HUES64 (cell line): ENCODE data around the gene DDR1.
"Not testable (repeated sequence)": the region's sequence is repeated elsewhere in the genome, so short reads cannot be mapped to it uniquely, and the experiment has no call there.

Experiments
- H3K27ac ChIP-seq: 2 replicates; pipeline ENCODE4 v1.7.0; 2013; ENCODE audit warnings: low read depth, low read length, inconsistent platforms
- H3K27me3 ChIP-seq: 2 replicates; pipeline ENCODE4 v1.6.1; 2013; ENCODE audit warnings: mild to moderate bottlenecking, low read length; ENCODE audit not compliant: insufficient read depth
- H3K36me3 ChIP-seq: 2 replicates; pipeline ENCODE4 v1.6.1; 2013; ENCODE audit warnings: mild to moderate bottlenecking, low read length; ENCODE audit not compliant: insufficient read depth
- H3K4me1 ChIP-seq: 2 replicates; pipeline ENCODE4 v1.6.1; 2013; ENCODE audit warnings: mild to moderate bottlenecking, low read length, moderate library complexity; ENCODE audit not compliant: insufficient read depth
- H3K4me3 ChIP-seq: 2 replicates; pipeline ENCODE4 v1.5.1; 2013; ENCODE audit warnings: mild to moderate bottlenecking, low read length, moderate library complexity
- H3K9ac ChIP-seq: 2 replicates; pipeline ENCODE4 v1.6.1; 2013; ENCODE audit warnings: mild to moderate bottlenecking, low read depth, low read length
- H3K9me3 ChIP-seq: 2 replicates; pipeline ENCODE4 v1.6.1; 2013; ENCODE audit warnings: low read depth, low read length; ENCODE audit not compliant: insufficient read depth
- WGBS: fragments of 150-250, 120-280 bp; methylation state at CpG from one replicate; pipeline ENCODE4 v1.1.7; 2013; ENCODE audit warnings: missing lambda C conversion rate; 5-methylcytosine and 5-hydroxymethylcytosine counted together

DDR1 gene

DNA sequence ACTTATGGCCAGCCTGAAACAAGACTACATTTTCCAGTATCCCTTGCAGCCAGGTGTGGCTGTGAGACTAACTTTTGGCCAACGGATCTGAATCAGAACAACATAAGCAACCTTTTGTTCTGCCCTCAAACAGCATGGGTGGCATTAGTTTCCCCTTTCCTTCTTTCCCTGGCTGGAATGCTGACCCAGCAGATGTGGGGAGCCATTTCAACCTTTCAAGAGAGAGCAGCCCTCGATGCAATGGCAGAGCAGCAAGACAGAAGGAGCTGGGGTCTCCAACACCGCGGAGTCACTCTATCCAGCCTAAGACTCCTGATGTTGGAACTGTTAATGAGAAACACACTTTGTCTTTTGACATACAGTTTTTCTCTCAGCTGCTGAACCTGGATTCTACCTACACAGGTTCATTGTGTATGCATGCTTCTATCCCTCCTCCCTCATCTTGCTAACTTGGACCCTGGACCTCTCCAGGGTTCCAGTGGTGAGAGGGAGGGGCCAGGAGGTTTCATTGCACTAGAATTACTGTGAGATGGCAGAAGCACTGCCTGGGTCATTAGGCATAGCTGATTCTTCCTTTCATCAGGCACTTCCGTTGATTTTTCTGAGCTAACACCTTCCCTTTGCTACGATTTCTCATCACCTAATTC lies 28.8 kb upstream of the DDR1 start:
- no peaks in the 10 kb centered on the region for H3K27me3 ChIP-seq
- 92% methylated on average over 6 of the region's 6 CpGs for WGBS
- no peak overlapping the region for H3K9ac ChIP-seq
- no peaks in the 10 kb centered on the region for H3K36me3 ChIP-seq
- peaks cover 47% of the 10 kb centered on the region for H3K9me3 ChIP-seq
- no peak overlapping the region for H3K4me3 ChIP-seq
- H3K4me1 ChIP-seq, result no peaks in the 10 kb centered on the region; the same call in 1 of the 2 replicates
- H3K27ac ChIP-seq, result no peak overlapping the region

DNA sequence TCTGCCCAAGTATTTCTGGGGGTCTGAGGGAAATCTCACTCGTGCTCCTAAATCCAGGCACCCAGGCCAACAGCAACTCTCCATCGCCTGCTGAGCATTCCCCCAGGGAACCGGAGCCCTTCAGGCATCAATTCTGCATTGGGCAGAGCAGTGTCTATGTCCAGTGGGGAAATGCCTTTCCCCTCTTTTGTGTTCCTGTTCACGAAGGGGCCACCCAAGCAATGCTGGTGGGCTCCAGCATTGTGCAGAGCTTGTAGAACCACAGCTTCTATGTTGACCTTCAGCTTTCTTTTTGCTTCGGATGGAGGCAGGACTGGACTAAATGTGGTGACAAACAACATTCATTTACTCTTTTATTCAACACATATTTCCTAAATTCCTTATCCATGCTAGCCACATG lies 27.2 kb upstream of the DDR1 start:
- Histone ChIP-seq H3K4me1 (no peaks in the 10 kb centered on the region; the same call in 1 of the 2 replicates), H3K27ac (no peak overlapping the region), H3K4me3 (no peak overlapping the region), H3K27me3 (no peaks in the 10 kb centered on the region), H3K9ac (no peak overlapping the region), H3K36me3 (no peaks in the 10 kb centered on the region), H3K9me3 (peaks cover 31% of the 10 kb centered on the region)
- WGBS, result 89% methylated on average over 5 of the region's 5 CpGs

DNA sequence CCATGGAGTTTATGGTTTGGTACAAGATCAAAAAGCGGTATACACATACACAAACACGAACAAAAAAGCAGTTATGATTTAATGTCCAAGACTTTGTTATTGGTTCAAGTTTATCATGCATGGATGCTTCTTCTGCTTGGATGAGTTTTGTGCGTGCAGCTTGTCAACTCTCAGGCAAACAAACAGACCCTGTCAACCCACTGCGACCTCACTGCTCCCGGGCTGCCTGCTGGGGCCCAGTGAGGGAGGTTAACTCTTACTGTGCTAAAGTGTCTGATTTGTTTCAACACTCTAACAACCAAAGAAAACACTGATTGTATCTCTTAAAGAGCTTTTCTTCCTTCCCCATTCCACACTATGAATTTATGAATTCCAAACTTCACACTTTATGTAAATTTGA lies 26.8 kb upstream of the DDR1 start:
- Histone ChIP-seq H3K27me3 (no peaks in the 10 kb centered on the region), H3K27ac (no peak overlapping the region), H3K4me1 (no peaks in the 10 kb centered on the region; the same call in 1 of the 2 replicates), H3K9ac (no peak overlapping the region), H3K9me3 (peaks cover 27% of the 10 kb centered on the region), H3K4me3 (no peak overlapping the region), H3K36me3 (no peaks in the 10 kb centered on the region)
- 75% methylated on average over 4 of the region's 5 CpGs for WGBS

DNA sequence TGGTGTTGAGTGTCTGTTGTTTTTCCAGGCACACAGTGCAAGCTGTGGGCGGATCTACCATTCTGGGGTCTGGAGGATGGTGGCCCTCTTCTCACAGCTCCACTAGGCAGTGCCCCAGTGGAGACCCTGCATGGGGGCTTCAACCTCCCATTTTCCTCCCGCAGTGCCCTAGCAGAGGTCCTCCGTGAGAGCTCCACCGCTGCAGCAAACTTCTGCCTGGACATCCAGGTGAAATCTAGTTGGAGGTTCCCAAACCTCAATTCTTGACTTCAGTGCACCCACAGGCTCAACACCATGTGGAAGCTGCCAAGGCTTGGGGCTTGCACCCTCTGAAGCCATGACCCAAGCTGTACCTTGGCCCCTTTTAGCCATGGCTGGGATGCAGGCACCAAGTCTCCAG lies 24.6 kb upstream of the DDR1 start:
- not testable (repeated sequence) for H3K27ac ChIP-seq, H3K27me3 ChIP-seq, H3K4me3 ChIP-seq, H3K9ac ChIP-seq, H3K4me1 ChIP-seq, H3K36me3 ChIP-seq
- 95% methylated on average over 4 of the region's 4 CpGs for WGBS
- peaks cover 20% of the 10 kb centered on the region for H3K9me3 ChIP-seq

DNA sequence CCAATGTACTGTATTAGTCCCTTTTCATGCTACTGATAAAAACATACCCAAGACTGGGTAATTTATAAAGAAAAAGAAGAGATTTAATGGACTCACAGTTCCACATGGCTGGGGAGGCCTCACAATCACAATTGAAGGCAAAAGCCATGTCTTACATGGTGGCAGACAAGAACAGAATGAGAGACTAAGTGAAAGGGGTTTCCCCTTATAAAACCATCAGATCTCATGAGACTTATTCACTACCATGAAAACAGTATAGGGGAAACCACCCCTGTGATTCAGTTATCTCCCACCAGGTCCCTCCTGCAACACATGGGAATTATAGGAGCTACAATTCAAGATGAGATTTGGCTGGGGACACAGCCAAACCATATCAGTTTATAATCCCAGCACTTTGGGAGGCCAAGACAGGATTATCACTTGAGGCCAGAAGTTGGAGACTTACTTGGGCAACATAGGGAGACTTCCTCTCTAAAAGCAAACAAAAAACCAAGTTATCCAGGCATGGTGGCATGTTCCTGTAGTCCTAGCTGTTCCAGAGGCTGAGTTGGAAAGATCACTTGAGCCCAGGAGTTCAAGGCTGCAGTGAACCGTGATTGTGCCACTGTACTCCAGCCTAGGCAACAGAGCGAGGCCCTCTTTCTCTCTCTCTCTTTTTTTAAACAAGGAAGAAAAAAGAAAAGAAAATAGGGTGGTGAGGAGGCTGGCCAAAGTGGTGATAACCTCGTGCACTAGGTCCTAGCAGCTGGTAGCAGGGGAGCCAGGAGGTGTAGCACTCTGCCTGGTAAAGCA lies 22.9 kb upstream of the DDR1 start:
- H3K9ac ChIP-seq, result no peak overlapping the region
- no peak overlapping the region for H3K4me3 ChIP-seq
- H3K9me3 ChIP-seq, result peaks cover 20% of the 10 kb centered on the region
- no peaks in the 10 kb centered on the region; the same call in 1 of the 2 replicates for H3K4me1 ChIP-seq
- no peaks in the 10 kb centered on the region; the same call in 1 of the 2 replicates for H3K27me3 ChIP-seq
- WGBS, result 95% methylated on average over 3 of the region's 3 CpGs
- H3K36me3 ChIP-seq, result no peaks in the 10 kb centered on the region
- no peak overlapping the region for H3K27ac ChIP-seq

DNA sequence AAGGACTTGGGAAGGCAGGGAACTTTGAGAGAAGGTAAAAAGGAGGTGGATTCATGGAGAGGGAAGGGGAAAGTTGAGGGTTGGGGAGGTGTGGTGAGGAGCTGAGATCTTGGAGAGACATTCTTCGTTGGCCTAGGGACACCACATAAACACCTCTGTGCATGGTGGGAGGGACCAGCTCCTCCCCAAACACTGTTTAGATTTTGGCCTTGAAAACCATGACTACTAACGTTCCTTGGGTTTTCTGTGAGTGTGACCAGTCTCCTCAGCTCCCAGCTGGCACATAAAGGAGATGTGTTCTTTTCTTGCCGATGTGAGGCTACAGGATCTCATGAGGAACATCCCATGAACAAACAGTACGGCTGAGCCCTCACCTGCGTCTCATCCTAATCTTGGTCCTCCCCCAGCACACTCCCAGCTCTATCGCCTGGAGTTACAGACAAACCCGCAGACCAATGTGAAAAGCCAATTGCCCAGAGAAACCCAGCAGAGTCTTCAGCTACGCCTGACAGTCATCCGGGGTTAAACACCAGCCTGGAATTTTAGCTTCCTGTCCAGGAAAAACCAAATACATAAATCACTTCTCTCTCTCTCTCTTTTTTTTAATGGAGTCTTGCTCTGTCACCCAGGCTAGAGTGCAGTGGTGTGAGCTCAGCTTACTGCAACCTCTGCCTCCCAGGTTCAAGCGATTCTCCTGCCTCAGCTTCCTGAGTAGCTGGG lies 22.0 kb upstream of the DDR1 start:
- whole genome bisulfite sequencing, result 91% methylated on average over 10 of the region's 10 CpGs

DNA sequence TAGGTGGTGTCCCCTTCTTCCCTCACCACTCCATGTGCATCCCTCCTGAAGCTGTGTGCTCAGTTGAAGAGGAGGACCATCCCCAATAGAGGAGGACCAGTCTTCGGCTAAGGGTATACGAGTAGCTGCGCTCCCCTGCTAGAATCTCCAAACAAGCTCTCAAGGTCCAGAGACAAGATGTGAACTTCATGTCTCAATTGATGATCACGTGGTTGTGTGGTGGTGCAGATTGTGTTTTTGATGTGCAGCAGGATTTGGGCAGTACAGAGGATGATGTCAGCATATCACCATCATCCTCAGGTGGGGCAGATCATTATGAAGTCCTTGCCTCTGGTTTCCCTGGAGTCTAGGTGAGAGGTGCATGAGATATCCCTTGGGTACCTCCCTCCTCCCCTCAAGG lies 20.0 kb upstream of the DDR1 start:
- peaks cover 31% of the 10 kb centered on the region for H3K9me3 ChIP-seq
- no peaks in the 10 kb centered on the region for H3K36me3 ChIP-seq
- 93% methylated on average over 4 of the region's 4 CpGs for WGBS
- no peaks in the 10 kb centered on the region; the same call in 1 of the 2 replicates for H3K27me3 ChIP-seq
- no peaks in the 10 kb centered on the region for H3K4me1 ChIP-seq
- H3K27ac ChIP-seq, result no peak overlapping the region
- no peak overlapping the region for H3K4me3 ChIP-seq
- no peak overlapping the region for H3K9ac ChIP-seq

More for the DNA sequence above, 22.0 kb upstream of the DDR1 start:
- Histone ChIP-seq H3K27ac (no peak overlapping the region), H3K4me3 (no peak overlapping the region), H3K27me3 (no peaks in the 10 kb centered on the region; the same call in 1 of the 2 replicates), H3K9me3 (peaks cover 22% of the 10 kb centered on the region), H3K4me1 (no peaks in the 10 kb centered on the region; the same call in 1 of the 2 replicates), H3K36me3 (no peaks in the 10 kb centered on the region), H3K9ac (no peak overlapping the region)

DNA sequence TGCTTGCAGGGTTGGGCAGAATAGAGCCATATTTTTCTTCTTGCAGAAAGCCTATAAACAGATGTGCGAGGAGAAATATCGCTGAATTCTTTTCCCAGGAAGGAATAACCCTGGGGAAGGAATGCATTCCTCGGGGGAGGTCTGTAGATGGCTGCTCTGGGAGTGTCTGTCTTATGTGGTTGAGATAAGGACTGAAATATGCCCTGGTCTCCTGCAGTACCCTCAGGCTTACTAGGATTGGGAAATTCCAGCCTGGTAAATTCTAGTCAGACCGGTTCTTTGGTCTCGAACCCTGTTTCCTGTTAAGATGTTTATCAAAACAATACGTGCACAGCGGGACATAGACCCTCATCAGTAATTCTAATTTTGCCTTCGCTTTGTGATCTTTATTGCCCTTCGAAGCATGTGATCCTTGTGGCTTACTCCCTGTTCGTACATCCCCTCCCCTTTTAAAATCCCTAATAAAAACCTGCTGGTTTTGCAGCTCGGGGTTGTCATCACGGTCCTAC lies 15.0 kb upstream of the DDR1 start:
- H3K9ac ChIP-seq, H3K4me1 ChIP-seq, H3K4me3 ChIP-seq, H3K27ac ChIP-seq, H3K36me3 ChIP-seq, H3K27me3 ChIP-seq: not testable (repeated sequence)
- 92% methylated on average over 12 of the region's 12 CpGs for WGBS
- peaks cover 48% of the 10 kb centered on the region for H3K9me3 ChIP-seq

DNA sequence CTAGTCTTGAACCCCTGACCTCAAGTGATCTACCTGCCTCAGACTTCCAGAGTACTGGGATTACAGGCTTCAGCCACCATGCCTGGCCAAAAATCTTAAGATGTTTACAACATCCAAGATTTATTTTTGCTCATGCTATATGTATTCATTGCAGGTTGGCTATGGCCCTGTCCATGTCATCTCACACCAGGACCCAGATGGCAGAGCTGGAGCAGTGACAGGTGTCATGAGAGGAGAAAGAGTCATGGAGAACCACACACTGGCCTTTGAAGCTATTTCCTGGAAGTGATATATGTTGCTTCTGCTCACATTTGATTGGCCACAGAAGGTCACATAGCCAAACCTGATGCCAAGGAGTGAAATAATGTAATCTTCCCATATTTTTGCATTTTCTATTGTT lies 13.8 kb upstream of the DDR1 start:
- Histone ChIP-seq H3K27me3 (no peaks in the 10 kb centered on the region), H3K36me3 (no peaks in the 10 kb centered on the region), H3K27ac (no peak overlapping the region), H3K4me3 (no peak overlapping the region), H3K9me3 (peaks cover 48% of the 10 kb centered on the region), H3K9ac (no peak overlapping the region), H3K4me1 (no peaks in the 10 kb centered on the region)

DNA sequence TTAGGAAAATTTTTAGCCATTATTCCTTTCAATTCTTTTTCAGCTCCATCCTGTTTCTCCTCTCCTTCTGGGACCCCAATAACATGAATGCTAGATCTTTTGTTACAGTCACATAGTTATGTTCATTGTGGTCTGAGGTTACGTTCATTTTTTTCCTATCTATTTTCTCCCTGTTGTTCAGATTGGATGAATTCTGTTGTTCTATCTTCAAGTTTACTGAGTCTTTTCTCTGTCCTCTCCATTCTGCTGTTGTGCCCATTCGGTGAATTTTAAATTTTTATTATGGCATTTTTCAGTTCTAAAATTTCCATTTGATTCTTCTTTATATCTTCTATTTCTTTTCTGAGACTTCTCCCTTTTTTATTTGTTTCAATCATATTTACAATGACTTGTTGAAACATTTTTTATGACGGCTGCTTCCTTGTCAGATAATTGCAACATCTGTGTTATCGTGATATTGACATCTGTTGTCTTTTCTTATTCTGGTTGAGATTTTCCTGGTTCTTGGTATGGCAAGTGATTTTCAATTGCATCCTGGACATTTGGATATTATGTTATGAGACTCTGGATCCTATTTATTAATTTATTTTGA lies 12.6 kb upstream of the DDR1 start:
- 89% methylated on average over 2 of the region's 4 CpGs for WGBS
- H3K36me3 ChIP-seq, result no peaks in the 10 kb centered on the region
- H3K4me1 ChIP-seq, result no peaks in the 10 kb centered on the region
- peaks cover 48% of the 10 kb centered on the region for H3K9me3 ChIP-seq
- H3K9ac ChIP-seq, result no peak overlapping the region
- no peak overlapping the region for H3K27ac ChIP-seq
- H3K27me3 ChIP-seq, result no peaks in the 10 kb centered on the region
- H3K4me3 ChIP-seq, result no peak overlapping the region
